Nephron progenitor cell (in vitro differentiated cells): ENCODE measurements around the gene BSN.

ENCODE experiments used
- DNase-seq: peaks from one replicate; pipeline ENCODE4 v3.0.0; 2021
- H3K27ac Mint-ChIP-seq: 2 replicates; pipeline ENCODE4 v1.8.0; 2021; ENCODE audit warnings: mild to moderate bottlenecking, moderate library complexity, mixed read lengths
- H3K27me3 Mint-ChIP-seq: 2 replicates; pipeline ENCODE4 v1.8.0; 2021; ENCODE audit warnings: mild to moderate bottlenecking, low read depth, mixed read lengths; ENCODE audit not compliant: poor library complexity
- H3K36me3 Mint-ChIP-seq: 2 replicates; pipeline ENCODE4 v1.8.0; 2021; ENCODE audit warnings: low read depth, mixed read lengths
- H3K4me1 Mint-ChIP-seq: 2 replicates; pipeline ENCODE4 v1.8.0; 2021; ENCODE audit warnings: mixed read lengths
- H3K4me3 Mint-ChIP-seq: 2 replicates; pipeline ENCODE4 v1.8.0; 2021; ENCODE audit warnings: mild to moderate bottlenecking, moderate library complexity, mixed read lengths
- H3K9me3 Mint-ChIP-seq: 2 replicates; pipeline ENCODE4 v1.8.0; 2021; ENCODE audit warnings: mild to moderate bottlenecking, moderate library complexity, mixed read lengths
- CTCF ChIP-seq: fragments of 200-600 bp; sonication (generic); IDR thresholded peaks from 2 replicates; pipeline ENCODE4 v1.5.0; 2021; ENCODE audit warnings: antibody characterized with exemption

The BSN gene

DNA sequence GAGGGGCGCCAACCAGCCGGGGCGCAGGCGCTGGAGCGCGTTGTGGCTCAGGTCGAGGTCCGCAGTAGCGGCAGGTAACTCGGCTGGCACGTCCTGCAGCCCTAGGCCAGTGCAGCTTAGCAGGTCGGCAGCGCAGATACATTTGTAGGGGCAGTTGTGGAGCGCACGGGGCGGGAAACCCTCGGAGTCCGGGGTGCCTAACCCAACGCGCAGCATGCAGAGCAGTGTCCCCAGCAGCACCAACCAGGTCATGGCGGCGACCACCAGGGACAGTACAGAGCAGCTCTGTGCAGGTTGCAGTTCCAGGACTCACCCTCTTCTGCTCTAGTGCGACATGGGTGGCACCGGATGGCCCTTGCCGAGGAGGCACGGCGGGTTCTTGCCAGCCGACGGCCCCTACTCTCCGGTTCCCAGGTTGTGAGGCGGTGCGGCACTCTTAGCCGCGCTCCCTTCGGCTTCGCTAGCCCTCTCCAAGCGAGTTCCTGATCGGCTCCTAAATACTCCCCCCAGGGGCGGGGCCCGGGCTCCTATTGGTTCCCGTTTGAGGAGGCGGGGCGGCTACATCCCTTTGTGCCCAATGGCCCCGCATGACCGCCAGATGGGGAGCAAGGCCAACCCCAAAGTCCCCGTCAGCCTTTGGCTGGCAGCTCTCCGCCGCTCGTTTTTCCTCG is 165.1 kb downstream of the BSN start, which contains the start of gene AMIGO3:
AMIGO3 (minus strand) TSS at position 471 of the 671 bp plus-strand sequence; CDS start at position 252, 219 bp downstream.
- no peaks in the 10 kb centered on the region for H3K27me3 Mint-ChIP-seq
- peaks cover 7% of the 10 kb centered on the region for H3K36me3 Mint-ChIP-seq
- peak within 1 kb of the TSS; percentile 91 for H3K27ac Mint-ChIP-seq
- peak; percentile 94 for DNase-seq
- H3K4me3 Mint-ChIP-seq = peak within 1 kb of the TSS; percentile 84
- H3K4me1 Mint-ChIP-seq = peaks cover 35% of the 10 kb centered on the region
- H3K9me3 Mint-ChIP-seq = no peaks in the 10 kb centered on the region
- peak; percentile 71 for TF ChIP-seq CTCF
